NCI-H748 (cell line): ENCODE measurements around the gene SIX3.

Source experiments
- DNase-seq: peaks from one replicate; lab custom pipeline; 2025; ENCODE audit not compliant: unreplicated experiment; lab: John Stamatoyannopoulos, UW

The SIX3 gene

GRCh38 chr2:44930274-44931197 lies 11.0 kb upstream of the SIX3 start:
- no peak for DNase-seq

- DNase-seq = no peak
Observed at GRCh38 chr2:44931198-44931780, 10.2 kb upstream of the SIX3 start.

GRCh38 chr2:44932079-44932478 lies 9.4 kb upstream of the SIX3 start:
- no peak for DNase-seq

- no peak for DNase-seq
Observed at GRCh38 chr2:44932564-44933392, 8.7 kb upstream of the SIX3 start.

- no peak for DNase-seq
Observed at GRCh38 chr2:44933434-44933951, 8.0 kb upstream of the SIX3 start.

GRCh38 chr2:44934038-44934982 lies 7.2 kb upstream of the SIX3 start:
- DNase-seq = peak; percentile 65

- DNase-seq = peak; percentile 63
Observed at GRCh38 chr2:44934983-44935728, 6.3 kb upstream of the SIX3 start.

GRCh38 chr2:44935729-44936098 lies 5.8 kb upstream of the SIX3 start:
- peak; percentile 47 for DNase-seq

GRCh38 chr2:44936275-44936674 lies 5.2 kb upstream of the SIX3 start:
- DNase-seq = no peak

- no peak for DNase-seq
Observed at GRCh38 chr2:44936715-44937687, 4.5 kb upstream of the SIX3 start.

GRCh38 chr2:44937688-44938240 lies 3.7 kb upstream of the SIX3 start:
- DNase-seq = no peak

- DNase-seq = peak; percentile 66
Observed at GRCh38 chr2:44938287-44939105, 3.0 kb upstream of the SIX3 start.

GRCh38 chr2:44939106-44940048 lies 2.1 kb upstream of the SIX3 start:
- DNase-seq = no peak

GRCh38 chr2:44940049-44940494 lies 1.4 kb upstream of the SIX3 start:
- DNase-seq = no peak

GRCh38 chr2:44940732-44941464 lies 604 bp upstream of the SIX3 start:
- DNase-seq = no peak
